Loucy (cell line): ENCODE results near the gene TTLL5.

Source experiments
- H2AFZ ChIP-seq: fragments of 200-600 bp; sonication (generic); 2 replicates; pipeline ENCODE4 v1.6.0; 2016; ENCODE audit warnings: antibody characterized with exemption, mild to moderate bottlenecking, low read length, moderate library complexity
- H3F3A ChIP-seq: fragments of 200-600 bp; 2 replicates; pipeline ENCODE4 v1.6.0; 2016; ENCODE audit warnings: antibody characterized with exemption, low read depth, mild to moderate bottlenecking
- H3K27me3 ChIP-seq: fragments of 200-600 bp; sonication (generic); 2 replicates; pipeline ENCODE4 v1.6.1; 2014; ENCODE audit warnings: low read length, mild to moderate bottlenecking; ENCODE audit not compliant: insufficient read depth, poor library complexity, severe bottlenecking
- H3K36me3 ChIP-seq: fragments of 200-600 bp; sonication (generic); 2 replicates; pipeline ENCODE4 v1.6.1; 2016; ENCODE audit warnings: low read length; ENCODE audit not compliant: insufficient read depth
- H3K4me1 ChIP-seq: fragments of 200-600 bp; sonication (generic); 2 replicates; pipeline ENCODE4 v1.5.1; 2014; ENCODE audit warnings: low read length, mild to moderate bottlenecking; ENCODE audit not compliant: insufficient read depth, poor library complexity, severe bottlenecking
- H3K4me2 ChIP-seq: fragments of 200-600 bp; sonication (generic); 2 replicates; pipeline ENCODE4 v1.6.0; 2014; ENCODE audit warnings: antibody characterized with exemption, low read length, low read depth, mild to moderate bottlenecking; ENCODE audit not compliant: poor library complexity, severe bottlenecking
- H3K4me3 ChIP-seq: fragments of 200-600 bp; sonication (generic); 2 replicates; pipeline ENCODE4 v1.5.1; 2014; ENCODE audit warnings: low read length, mild to moderate bottlenecking, mixed read lengths; ENCODE audit not compliant: poor library complexity, severe bottlenecking
- H3K79me2 ChIP-seq: fragments of 200-600 bp; sonication (generic); 2 replicates; pipeline ENCODE4 v1.6.1; 2014; ENCODE audit warnings: low read length; ENCODE audit not compliant: insufficient read depth
- H3K9ac ChIP-seq: fragments of 200-600 bp; sonication (generic); 2 replicates; pipeline ENCODE4 v1.6.0; 2014; ENCODE audit warnings: mild to moderate bottlenecking, low read depth, low read length, moderate library complexity; ENCODE audit not compliant: poor library complexity, severe bottlenecking
- H3K9me2 ChIP-seq: fragments of 200-600 bp; sonication (generic); replicated peaks from 2 replicates; pipeline ENCODE4 v1.6.1; 2016; ENCODE audit warnings: low read depth, low read length, mixed read lengths
- H3K9me3 ChIP-seq: fragments of 200-600 bp; sonication (generic); 2 replicates; pipeline ENCODE4 v1.6.1; 2014; ENCODE audit warnings: mild to moderate bottlenecking, antibody characterized with exemption, low read length, low read depth; ENCODE audit not compliant: insufficient read depth
- H4K20me1 ChIP-seq: fragments of 200-600 bp; sonication (generic); 2 replicates; pipeline ENCODE4 v1.6.0; 2014; ENCODE audit warnings: antibody characterized with exemption, low read length, mild to moderate bottlenecking; ENCODE audit not compliant: insufficient read depth, poor library complexity, severe bottlenecking
- EZH2phosphoT487 ChIP-seq: fragments of 200-600 bp; IDR thresholded peaks from 2 replicates; pipeline ENCODE4 v1.6.1; 2018; ENCODE audit warnings: antibody characterized with exemption, mild to moderate bottlenecking, moderate library complexity, borderline replicate concordance
- TF ChIP-seq, protein P1 (sequence below): fragments of 200-600 bp; sonication (generic); conservative IDR thresholded peaks from 2 replicates; pipeline ENCODE4 v1.5.1; 2014; ENCODE audit warnings: mild to moderate bottlenecking, antibody characterized with exemption, low read length

TTLL5 gene

DNA sequence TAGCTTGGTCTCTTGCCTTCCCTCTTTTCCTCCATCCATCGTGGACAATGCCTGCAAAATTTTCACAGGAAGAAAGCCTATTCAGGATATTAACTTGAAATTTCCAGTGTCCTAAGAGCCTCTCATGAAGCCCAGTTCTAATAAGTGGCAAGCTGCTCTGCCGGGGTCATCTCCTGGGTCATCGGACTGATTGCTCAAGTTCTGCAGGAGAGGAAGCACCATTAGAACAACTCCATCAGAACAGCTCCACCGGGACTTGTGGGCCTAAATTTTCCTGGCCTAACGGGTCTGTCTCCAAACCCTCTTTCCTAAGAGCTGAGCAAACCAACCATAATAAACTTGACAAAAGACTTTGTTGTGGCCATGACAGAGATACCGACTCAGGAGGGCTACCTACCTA lies 14.3 kb upstream of the TTLL5 start:
- Histone ChIP-seq H3K4me1 (no peaks in the 10 kb centered on the region), H3K9me3 (no peaks in the 10 kb centered on the region), H3K9me2 (no peaks in the 10 kb centered on the region), H3K9ac (no peak overlapping the region), H3K36me3 (peaks cover 32% of the 10 kb centered on the region; the same call in 1 of the 2 replicates), H4K20me1 (no peaks in the 10 kb centered on the region), H3K4me2 (no peak overlapping the region), H3K4me3 (no peak overlapping the region), H3F3A (no peaks in the 10 kb centered on the region), H2AFZ (no peak overlapping the region), H3K27me3 (no peaks in the 10 kb centered on the region), H3K79me2 (no peaks in the 10 kb centered on the region)
- TF ChIP-seq EZH2phosphoT487: no peak
- TF ChIP-seq, protein P1, sequence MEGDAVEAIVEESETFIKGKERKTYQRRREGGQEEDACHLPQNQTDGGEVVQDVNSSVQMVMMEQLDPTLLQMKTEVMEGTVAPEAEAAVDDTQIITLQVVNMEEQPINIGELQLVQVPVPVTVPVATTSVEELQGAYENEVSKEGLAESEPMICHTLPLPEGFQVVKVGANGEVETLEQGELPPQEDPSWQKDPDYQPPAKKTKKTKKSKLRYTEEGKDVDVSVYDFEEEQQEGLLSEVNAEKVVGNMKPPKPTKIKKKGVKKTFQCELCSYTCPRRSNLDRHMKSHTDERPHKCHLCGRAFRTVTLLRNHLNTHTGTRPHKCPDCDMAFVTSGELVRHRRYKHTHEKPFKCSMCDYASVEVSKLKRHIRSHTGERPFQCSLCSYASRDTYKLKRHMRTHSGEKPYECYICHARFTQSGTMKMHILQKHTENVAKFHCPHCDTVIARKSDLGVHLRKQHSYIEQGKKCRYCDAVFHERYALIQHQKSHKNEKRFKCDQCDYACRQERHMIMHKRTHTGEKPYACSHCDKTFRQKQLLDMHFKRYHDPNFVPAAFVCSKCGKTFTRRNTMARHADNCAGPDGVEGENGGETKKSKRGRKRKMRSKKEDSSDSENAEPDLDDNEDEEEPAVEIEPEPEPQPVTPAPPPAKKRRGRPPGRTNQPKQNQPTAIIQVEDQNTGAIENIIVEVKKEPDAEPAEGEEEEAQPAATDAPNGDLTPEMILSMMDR: no peak

DNA sequence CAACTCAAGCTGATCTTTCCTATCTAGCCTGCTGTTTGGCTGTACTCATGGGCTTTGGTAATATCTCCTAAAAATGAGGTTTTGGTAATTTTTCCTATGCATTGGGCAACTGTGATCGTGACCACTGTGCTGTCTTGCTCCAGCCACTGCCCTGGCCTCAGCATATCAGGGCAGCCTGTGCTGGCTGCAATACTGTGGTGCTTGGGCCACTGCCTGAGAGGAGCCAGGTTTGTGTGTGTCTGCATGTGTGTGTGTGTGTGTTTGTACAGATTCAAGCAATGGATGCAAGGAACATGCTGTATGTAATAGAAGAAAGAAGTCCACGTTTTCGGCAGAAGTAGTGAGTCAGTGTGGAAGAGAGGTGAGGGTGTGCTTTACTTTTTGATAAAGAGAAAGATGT lies 13.4 kb upstream of the TTLL5 start:
- Histone ChIP-seq H3K9me2 (no peaks in the 10 kb centered on the region), H3F3A (no peaks in the 10 kb centered on the region), H3K4me2 (no peak overlapping the region)

DNA sequence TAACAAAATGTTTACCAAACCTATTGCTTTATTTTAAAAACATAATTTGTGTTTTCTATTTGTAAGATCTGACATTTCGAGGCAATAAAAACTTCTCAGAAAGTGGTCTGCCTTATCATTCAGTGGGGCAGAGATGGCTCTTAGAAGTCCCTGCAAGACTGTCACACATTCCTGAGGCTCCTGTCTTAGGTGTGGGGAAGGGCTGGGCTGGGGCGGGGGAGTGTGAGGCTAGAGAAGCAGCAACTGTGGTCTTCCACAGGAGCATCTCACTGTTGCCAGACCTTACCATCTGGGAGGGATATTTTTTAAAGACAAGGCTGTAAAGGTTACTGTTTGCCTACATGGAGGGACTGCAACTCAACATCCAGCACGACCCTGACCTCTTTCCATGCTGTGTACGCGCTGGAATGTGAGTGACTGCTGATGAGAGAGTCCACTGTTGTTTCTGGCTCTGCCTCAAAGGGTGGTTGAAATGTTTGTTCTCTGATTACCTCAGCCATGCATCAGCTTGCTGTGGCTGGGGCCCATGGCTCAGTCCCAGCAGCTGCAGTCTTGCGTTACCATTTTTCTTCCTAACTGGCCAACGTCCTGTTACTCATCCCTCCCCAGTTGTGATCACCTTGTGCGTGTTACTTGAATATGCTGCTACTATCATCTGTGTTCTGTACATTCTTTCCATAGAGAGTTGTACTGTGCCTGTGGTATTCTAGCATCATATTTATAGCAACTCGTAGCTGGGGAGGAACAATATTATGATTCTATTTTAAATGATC lies 12.8 kb upstream of the TTLL5 start:
- Histone ChIP-seq H3K36me3 (peaks cover 37% of the 10 kb centered on the region; the same call in 1 of the 2 replicates), H3K9ac (no peak overlapping the region), H2AFZ (no peak overlapping the region), H3K27me3 (no peaks in the 10 kb centered on the region), H3F3A (no peaks in the 10 kb centered on the region), H3K4me1 (no peaks in the 10 kb centered on the region), H3K9me3 (no peaks in the 10 kb centered on the region), H3K79me2 (no peaks in the 10 kb centered on the region), H3K4me3 (no peak overlapping the region), H4K20me1 (no peaks in the 10 kb centered on the region), H3K4me2 (no peak overlapping the region), H3K9me2 (no peaks in the 10 kb centered on the region)
- TF ChIP-seq EZH2phosphoT487: no peak

More for the DNA sequence above, 13.4 kb upstream of the TTLL5 start:
- no peak for TF ChIP-seq EZH2phosphoT487
- TF ChIP-seq, protein P1: no peak
- Histone ChIP-seq H3K36me3 (peaks cover 37% of the 10 kb centered on the region; the same call in 1 of the 2 replicates), H3K27me3 (no peaks in the 10 kb centered on the region), H3K4me1 (no peaks in the 10 kb centered on the region), H3K9me3 (no peaks in the 10 kb centered on the region), H3K9ac (no peak overlapping the region), H2AFZ (no peak overlapping the region), H4K20me1 (no peaks in the 10 kb centered on the region), H3K4me3 (no peak overlapping the region), H3K79me2 (no peaks in the 10 kb centered on the region)
